Activated CD8-positive, alpha-beta memory T cell treated with anti-CD3 and anti-CD28 coated beads, Interleukin-2, amount 50 U/mL, for 4 hours (primary cell): Measurements from ENCODE around the gene CD2BP2.
"Not testable (repeated sequence)": the region's sequence is repeated elsewhere in the genome, so short reads cannot be mapped to it uniquely, and the experiment has no call there.

Source experiments
- DNase-seq: peaks from one replicate; pipeline ENCODE4 v3.0.0-alpha.2; 2020

CD2BP2 gene

GRCh38 chr16:30355144-30355953 is at the start of gene CD2BP2:
CD2BP2 (minus strand) TSS chr16:30355308; CDS start chr16:30354681, 627 bp downstream.
- DNase-seq: peak; percentile 88

GRCh38 chr16:30401768-30402425 is 46.8 kb upstream of the CD2BP2 start:
- DNase-seq: no peak

- no peak for DNase-seq
These were observed 44.5 kb upstream of the CD2BP2 start for GRCh38 chr16:30399435-30400186.

- no peak for DNase-seq
These were observed 43.7 kb upstream of the CD2BP2 start for GRCh38 chr16:30398661-30399434.

GRCh38 chr16:30397776-30398660 is 42.9 kb upstream of the CD2BP2 start:
- DNase-seq: no peak

GRCh38 chr16:30397056-30397455 is 41.9 kb upstream of the CD2BP2 start:
- DNase-seq: no peak

GRCh38 chr16:30396627-30397026 is 41.5 kb upstream of the CD2BP2 start:
- DNase-seq: not testable (repeated sequence)

GRCh38 chr16:30395992-30396585 is 41.0 kb upstream of the CD2BP2 start:
- DNase-seq: no peak

GRCh38 chr16:30395155-30395991 is 40.3 kb upstream of the CD2BP2 start, which contains the start of gene ZNF48:
ZNF48 (plus strand) TSS chr16:30395420; CDS start chr16:30395795, 375 bp downstream.
- peak; percentile 63 for DNase-seq

GRCh38 chr16:30394592-30395154 is 39.6 kb upstream of the CD2BP2 start:
- no peak for DNase-seq

GRCh38 chr16:30383521-30383920 is 28.4 kb upstream of the CD2BP2 start:
- no peak for DNase-seq

- DNase-seq: peak; percentile 71
These were observed 27.2 kb upstream of the CD2BP2 start, which contains the start of gene SEPTIN1 for GRCh38 chr16:30382111-30382881. SEPTIN1 (minus strand) TSS chr16:30382561; CDS start chr16:30382542, 19 bp downstream.

- peak; percentile 54 for DNase-seq
These were observed 26.4 kb upstream of the CD2BP2 start for GRCh38 chr16:30381291-30382041.

- no peak for DNase-seq
These were observed 25.7 kb upstream of the CD2BP2 start for GRCh38 chr16:30380803-30381208.

GRCh38 chr16:30380072-30380802 is 25.1 kb upstream of the CD2BP2 start:
- DNase-seq: no peak

GRCh38 chr16:30379158-30379783 is 24.2 kb upstream of the CD2BP2 start:
- no peak for DNase-seq
